ENCODE data around the gene LYPD3.

DNA sequence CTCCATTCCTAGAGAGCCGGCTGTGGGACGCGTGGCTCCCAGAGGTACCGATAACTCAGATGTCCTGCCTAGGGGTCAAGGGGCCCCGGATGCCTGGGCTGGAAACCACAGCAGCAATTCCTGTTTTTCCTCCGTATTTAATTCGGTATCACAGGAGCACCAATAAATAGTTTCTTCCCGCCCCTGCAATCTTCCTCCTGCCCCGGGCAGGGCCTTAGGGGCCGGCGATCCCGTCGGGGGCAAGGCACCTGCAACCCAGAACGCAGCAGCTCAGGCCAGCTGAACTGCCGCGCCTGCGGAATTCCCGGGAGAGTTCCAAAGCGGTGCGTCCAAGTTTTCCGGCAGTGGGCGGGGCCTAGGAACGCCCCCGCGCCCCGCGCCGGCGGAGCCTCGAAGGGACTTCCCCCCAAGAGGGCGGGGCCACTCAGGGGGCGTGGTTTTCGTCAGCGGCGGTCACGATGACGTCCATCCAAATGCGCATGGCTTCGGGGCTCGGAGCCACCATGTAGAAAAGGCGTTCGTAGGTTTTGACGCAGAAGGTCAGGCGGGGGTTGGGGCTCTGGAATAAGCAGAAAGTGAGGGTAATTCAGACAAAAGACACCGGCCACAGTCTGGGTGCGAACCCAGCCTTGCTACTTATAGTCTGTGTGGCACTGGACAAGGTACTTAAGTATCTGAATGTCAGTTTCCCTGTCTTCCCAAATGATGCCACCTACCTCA is 9.7 kb upstream of the LYPD3 start:
- TF ChIP-seq, protein P1, sequence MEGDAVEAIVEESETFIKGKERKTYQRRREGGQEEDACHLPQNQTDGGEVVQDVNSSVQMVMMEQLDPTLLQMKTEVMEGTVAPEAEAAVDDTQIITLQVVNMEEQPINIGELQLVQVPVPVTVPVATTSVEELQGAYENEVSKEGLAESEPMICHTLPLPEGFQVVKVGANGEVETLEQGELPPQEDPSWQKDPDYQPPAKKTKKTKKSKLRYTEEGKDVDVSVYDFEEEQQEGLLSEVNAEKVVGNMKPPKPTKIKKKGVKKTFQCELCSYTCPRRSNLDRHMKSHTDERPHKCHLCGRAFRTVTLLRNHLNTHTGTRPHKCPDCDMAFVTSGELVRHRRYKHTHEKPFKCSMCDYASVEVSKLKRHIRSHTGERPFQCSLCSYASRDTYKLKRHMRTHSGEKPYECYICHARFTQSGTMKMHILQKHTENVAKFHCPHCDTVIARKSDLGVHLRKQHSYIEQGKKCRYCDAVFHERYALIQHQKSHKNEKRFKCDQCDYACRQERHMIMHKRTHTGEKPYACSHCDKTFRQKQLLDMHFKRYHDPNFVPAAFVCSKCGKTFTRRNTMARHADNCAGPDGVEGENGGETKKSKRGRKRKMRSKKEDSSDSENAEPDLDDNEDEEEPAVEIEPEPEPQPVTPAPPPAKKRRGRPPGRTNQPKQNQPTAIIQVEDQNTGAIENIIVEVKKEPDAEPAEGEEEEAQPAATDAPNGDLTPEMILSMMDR (IDR thresholded peaks at IDR 0.05): no peak
- TF ChIP-seq POLR2A (IDR thresholded peaks at IDR 0.05): peak in 1 of 2 donors; percentile 64
